GM21723 (cell line): ENCODE data around the gene NFIA.

Experiments used
- ATAC-seq: cut with Tn5 transposase; IDR thresholded peaks from one replicate; pipeline ENCODE4 v1.9.1; 2021; ENCODE audit warnings: mild to moderate bottlenecking, moderate library complexity; ENCODE audit not compliant: unreplicated experiment

NFIA gene

GRCh38 chr1:61441723-61442262 lies 359.4 kb downstream of the NFIA start:
- no peak for ATAC-seq

GRCh38 chr1:61442544-61442943 lies 360.2 kb downstream of the NFIA start:
- no peak for ATAC-seq

- ATAC-seq: no peak
Measured at GRCh38 chr1:61444288-61444687, 361.9 kb downstream of the NFIA start.

- ATAC-seq: no peak
Measured at GRCh38 chr1:61445269-61445825, 363.0 kb downstream of the NFIA start.

GRCh38 chr1:61446531-61446991 lies 364.2 kb downstream of the NFIA start:
- ATAC-seq: no peak

- no peak for ATAC-seq
Measured at GRCh38 chr1:61447106-61447967, 365.0 kb downstream of the NFIA start.

- ATAC-seq: no peak
Measured at GRCh38 chr1:61447968-61448430, 365.6 kb downstream of the NFIA start.

GRCh38 chr1:61448914-61449313 lies 366.6 kb downstream of the NFIA start:
- no peak for ATAC-seq

GRCh38 chr1:61449410-61449809 lies 367.0 kb downstream of the NFIA start:
- ATAC-seq: no peak

GRCh38 chr1:61450454-61450853 lies 368.1 kb downstream of the NFIA start:
- no peak for ATAC-seq

GRCh38 chr1:61450872-61451571 lies 368.7 kb downstream of the NFIA start:
- ATAC-seq: no peak

- ATAC-seq: no peak
Measured at GRCh38 chr1:61451572-61451968, 369.2 kb downstream of the NFIA start.

GRCh38 chr1:61452176-61453035 lies 370.0 kb downstream of the NFIA start:
- ATAC-seq: no peak

- ATAC-seq: peak; percentile 94
Measured at GRCh38 chr1:61453111-61453961, 371.0 kb downstream of the NFIA start.

GRCh38 chr1:61455400-61455799 lies 373.0 kb downstream of the NFIA start:
- no peak for ATAC-seq

- no peak for ATAC-seq
Measured at GRCh38 chr1:61457526-61458040, 375.2 kb downstream of the NFIA start.

- ATAC-seq: no peak
Measured at GRCh38 chr1:61459345-61459744, 377.0 kb downstream of the NFIA start.

- ATAC-seq: no peak
Measured at GRCh38 chr1:61460191-61460590, 377.8 kb downstream of the NFIA start.
